ENCODE measurements around the gene DNAJB5.

DNA sequence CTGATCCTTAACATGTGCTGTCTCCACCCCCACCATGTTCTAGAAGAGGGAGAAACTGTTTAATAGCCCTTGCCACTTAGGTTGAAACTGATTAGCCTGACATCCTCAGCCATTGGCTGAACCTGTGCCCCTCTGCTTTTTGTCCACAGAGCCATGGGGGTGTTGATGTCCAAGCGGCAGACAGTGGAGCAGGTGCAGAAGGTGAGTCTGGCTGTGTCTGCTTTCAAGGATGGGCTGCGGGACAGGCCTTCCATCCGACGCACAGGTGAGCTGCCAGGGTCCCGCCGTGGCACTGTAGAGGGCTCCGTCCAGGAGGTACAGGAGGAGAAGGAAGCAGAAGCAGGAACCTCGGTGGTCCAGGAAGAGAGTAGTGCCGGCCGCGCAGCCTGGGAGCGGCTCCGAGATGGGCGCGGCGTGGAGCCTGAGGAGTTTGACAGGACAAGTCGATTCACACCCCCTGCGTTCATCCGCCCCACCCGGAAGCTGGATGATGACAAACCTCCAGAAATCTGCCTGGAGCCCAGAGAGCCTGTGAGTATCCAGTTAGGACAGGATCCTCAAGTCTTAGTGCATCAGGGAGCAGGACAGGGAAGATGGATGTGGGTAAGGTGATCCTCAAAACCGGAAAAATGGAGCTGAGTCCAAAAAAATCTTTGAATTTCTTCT, 18.3 kb upstream of the DNAJB5 start:
- TF ChIP-seq YY1 (IDR thresholded peaks at IDR 0.05; ENCODE audit: low read depth) (no peak), CEBPB (IDR thresholded peaks at IDR 0.05) (no peak), TAF1 (IDR thresholded peaks at IDR 0.05; ENCODE audit: low read depth) (no peak), TCF12 (IDR thresholded peaks at IDR 0.05; ENCODE audit: low read depth) (no peak), EP300 (IDR thresholded peaks at IDR 0.05; ENCODE audit: borderline replicate concordance) (no peak)
- TF ChIP-seq, protein P1, sequence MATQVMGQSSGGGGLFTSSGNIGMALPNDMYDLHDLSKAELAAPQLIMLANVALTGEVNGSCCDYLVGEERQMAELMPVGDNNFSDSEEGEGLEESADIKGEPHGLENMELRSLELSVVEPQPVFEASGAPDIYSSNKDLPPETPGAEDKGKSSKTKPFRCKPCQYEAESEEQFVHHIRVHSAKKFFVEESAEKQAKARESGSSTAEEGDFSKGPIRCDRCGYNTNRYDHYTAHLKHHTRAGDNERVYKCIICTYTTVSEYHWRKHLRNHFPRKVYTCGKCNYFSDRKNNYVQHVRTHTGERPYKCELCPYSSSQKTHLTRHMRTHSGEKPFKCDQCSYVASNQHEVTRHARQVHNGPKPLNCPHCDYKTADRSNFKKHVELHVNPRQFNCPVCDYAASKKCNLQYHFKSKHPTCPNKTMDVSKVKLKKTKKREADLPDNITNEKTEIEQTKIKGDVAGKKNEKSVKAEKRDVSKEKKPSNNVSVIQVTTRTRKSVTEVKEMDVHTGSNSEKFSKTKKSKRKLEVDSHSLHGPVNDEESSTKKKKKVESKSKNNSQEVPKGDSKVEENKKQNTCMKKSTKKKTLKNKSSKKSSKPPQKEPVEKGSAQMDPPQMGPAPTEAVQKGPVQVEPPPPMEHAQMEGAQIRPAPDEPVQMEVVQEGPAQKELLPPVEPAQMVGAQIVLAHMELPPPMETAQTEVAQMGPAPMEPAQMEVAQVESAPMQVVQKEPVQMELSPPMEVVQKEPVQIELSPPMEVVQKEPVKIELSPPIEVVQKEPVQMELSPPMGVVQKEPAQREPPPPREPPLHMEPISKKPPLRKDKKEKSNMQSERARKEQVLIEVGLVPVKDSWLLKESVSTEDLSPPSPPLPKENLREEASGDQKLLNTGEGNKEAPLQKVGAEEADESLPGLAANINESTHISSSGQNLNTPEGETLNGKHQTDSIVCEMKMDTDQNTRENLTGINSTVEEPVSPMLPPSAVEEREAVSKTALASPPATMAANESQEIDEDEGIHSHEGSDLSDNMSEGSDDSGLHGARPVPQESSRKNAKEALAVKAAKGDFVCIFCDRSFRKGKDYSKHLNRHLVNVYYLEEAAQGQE (IDR thresholded peaks at IDR 0.05; ENCODE audit: low read depth), result no peak
